CD4-positive, alpha-beta T cell (primary cell): Measurements from ENCODE around the gene ALDH1A2. TPM values are rescaled to one million over a fixed set of nuclear protein-coding genes. Genes with fewer than 3 reads are reported as not detected.

ENCODE experiments used
- ATAC-seq: fragments of 200-7000 bp; cut with Tn5 transposase; one replicate; pipeline ENCODE4 v1.10.0; 2022; ENCODE audit warnings: mild to moderate bottlenecking; ENCODE audit not compliant: poor library complexity
- CTCF ChIA-PET: fragments of 350-600 bp; sonication (Branson Sonifier 250); formaldehyde crosslinking; loops from one replicate; lab custom pipeline; 2021; ENCODE audit warnings: antibody characterized with exemption, inconsistent platforms; lab: Charles Lee
- POLR2A ChIA-PET: fragments of 350-600 bp; sonication (Branson Sonifier 250); formaldehyde crosslinking; loops from one replicate; lab custom pipeline; 2021; ENCODE audit warnings: antibody characterized with exemption, inconsistent platforms; lab: Charles Lee
- DNase-seq, 14 experiments: peaks; one replicate each; pipeline ENCODE4 v3.0.0-alpha.2; 2013 to 2020; ENCODE audit warnings: mixed read lengths in 2 of 14
- H3K27ac ChIP-seq, 2 donors: one replicate each; pipeline versions ENCODE4 v1.5.1 to v1.7.0; 2013; ENCODE audit warnings: low read length in 2 of 2, low read depth in 1 of 2, mild to moderate bottlenecking in 1 of 2
- H3K27me3 ChIP-seq, 2 experiments: 1 replicate in 1 of 2; 2 replicates in 1 of 2; pipeline versions ENCODE4 v1.6.1 to v1.7.0; 2013; ENCODE audit warnings: low read length in 2 of 2, control low read depth in 1 of 2, mild to moderate bottlenecking in 1 of 2, moderate library complexity in 1 of 2; ENCODE audit not compliant: insufficient read depth in 2 of 2, control insufficient read depth in 1 of 2
- H3K36me3 ChIP-seq: one replicate; pipeline ENCODE4 v1.6.1; 2013; ENCODE audit warnings: low read length, control low read depth; ENCODE audit not compliant: insufficient read depth
- H3K4me1 ChIP-seq: one replicate; pipeline ENCODE4 v1.6.1; 2013; ENCODE audit warnings: low read length, control low read depth; ENCODE audit not compliant: insufficient read depth
- H3K4me3 ChIP-seq: one replicate; pipeline ENCODE4 v1.5.1; 2013; ENCODE audit warnings: mild to moderate bottlenecking, low read length, moderate library complexity
- H3K9me3 ChIP-seq, 2 experiments: 1 replicate in 1 of 2; 2 replicates in 1 of 2; pipeline versions ENCODE4 v1.6.1 to v1.7.0; 2013; ENCODE audit warnings: low read length in 2 of 2, mild to moderate bottlenecking in 2 of 2, control low read depth in 1 of 2, moderate library complexity in 1 of 2; ENCODE audit not compliant: control insufficient read depth in 1 of 2, insufficient read depth in 1 of 2
- H3K27ac Mint-ChIP-seq: one replicate; pipeline ENCODE4 v1.8.0; 2020; ENCODE audit warnings: mixed read lengths
- H3K27me3 Mint-ChIP-seq: one replicate; pipeline ENCODE4 v1.8.0; 2021; ENCODE audit warnings: mixed read lengths
- H3K36me3 Mint-ChIP-seq: one replicate; pipeline ENCODE4 v1.8.0; 2021; ENCODE audit warnings: low read depth, mixed read lengths
- H3K4me1 Mint-ChIP-seq: one replicate; pipeline ENCODE4 v1.8.0; 2021; ENCODE audit warnings: low read depth, mixed read lengths
- H3K4me3 Mint-ChIP-seq: one replicate; pipeline ENCODE4 v1.8.0; 2020; ENCODE audit warnings: mild to moderate bottlenecking, mixed read lengths
- H3K9me3 Mint-ChIP-seq: one replicate; pipeline ENCODE4 v1.8.0; 2020; ENCODE audit warnings: mixed read lengths
- CTCF ChIP-seq: fragments of 200-600 bp; IDR thresholded peaks from one replicate; pipeline ENCODE4 v1.8.0; 2022; ENCODE audit warnings: antibody characterized with exemption, mild to moderate bottlenecking
- intact Hi-C, 2 experiments: fragments of 100-400 bp; cut with DNase I in 1 of 2; cut with micrococcal nuclease in 1 of 2; formaldehyde crosslinking; loops; one replicate each; pipeline versions ENCODE4 v1.15.1 to v1.9.0; 2023 to 2025; cut with DNase I, micrococcal nuclease
- total RNA-seq, 174 experiments: library from RNA in 2 of 174; stranded (reverse) in 2 of 174; gene quantifications; one replicate each; pipeline ENCODE4 v1.2.3 and lab custom pipeline; 2021 to 2026

ALDH1A2 gene
- total RNA-seq, 2 experiments from 2014 or later: not detected

- DNase-seq: no peak
- ATAC-seq: no peak
- H3K4me3 Mint-ChIP-seq: no peak overlapping the region
- H3K4me1 Mint-ChIP-seq: no peaks in the 10 kb centered on the region
- ChIA-PET POLR2A (no interaction called here), CTCF (no interaction called here)
- no peak overlapping the region for H3K27ac Mint-ChIP-seq
- Histone ChIP-seq H3K4me3 (no peak overlapping the region), H3K27ac (no peak overlapping the region), H3K27me3 (peaks cover 0 to under 1% of the 10 kb centered on the region in 2 experiments), H3K36me3 (no peaks in the 10 kb centered on the region), H3K4me1 (no peaks in the 10 kb centered on the region), H3K9me3 (peaks cover 0 to 4% of the 10 kb centered on the region in 2 experiments)
- H3K9me3 Mint-ChIP-seq: no peaks in the 10 kb centered on the region
- TF ChIP-seq CTCF: no peak
- peaks cover 12% of the 10 kb centered on the region for H3K27me3 Mint-ChIP-seq
- no peaks in the 10 kb centered on the region for H3K36me3 Mint-ChIP-seq
- intact Hi-C loops: no loop called here
Measured at GRCh38 chr15:58095415-58095814, 29.9 kb upstream of the ALDH1A2 start.

- ChIA-PET POLR2A (no interaction called here), CTCF (no interaction called here)
- no peaks in the 10 kb centered on the region for H3K4me1 Mint-ChIP-seq
- H3K9me3 ChIP-seq: no peaks in the 10 kb centered on the region
- H3K27me3 Mint-ChIP-seq: peaks cover 53% of the 10 kb centered on the region
- peaks cover 0 to 31% of the 10 kb centered on the region in 2 experiments for H3K27me3 ChIP-seq
- H3K4me1 ChIP-seq: no peaks in the 10 kb centered on the region
- H3K9me3 Mint-ChIP-seq: no peaks in the 10 kb centered on the region
- intact Hi-C loops: no loop called here
- H3K27ac Mint-ChIP-seq: no peak overlapping the region
- H3K36me3 ChIP-seq: no peaks in the 10 kb centered on the region
- no peak overlapping the region for H3K27ac ChIP-seq
- no peak overlapping the region for H3K4me3 Mint-ChIP-seq
- no peak for ATAC-seq
- no peak overlapping the region for H3K4me3 ChIP-seq
- peak in 1 of 14 experiments; percentile 4 for DNase-seq
- H3K36me3 Mint-ChIP-seq: no peaks in the 10 kb centered on the region
- no peak for TF ChIP-seq CTCF
Measured at GRCh38 chr15:58087871-58088270, 22.4 kb upstream of the ALDH1A2 start.

GRCh38 chr15:58086491-58086890 lies 21.0 kb upstream of the ALDH1A2 start:
- ChIA-PET CTCF (no interaction called here), POLR2A (no interaction called here)
- no peak for ATAC-seq
- intact Hi-C loops: no loop called here
- H3K4me3 Mint-ChIP-seq: no peak overlapping the region
- H3K27ac Mint-ChIP-seq: no peak overlapping the region
- Histone ChIP-seq H3K9me3 (no peaks in the 10 kb centered on the region), H3K4me1 (no peaks in the 10 kb centered on the region), H3K27me3 (peaks cover 0 to 31% of the 10 kb centered on the region in 2 experiments), H3K36me3 (no peaks in the 10 kb centered on the region), H3K27ac (no peak overlapping the region), H3K4me3 (no peak overlapping the region)
- H3K27me3 Mint-ChIP-seq: peaks cover 55% of the 10 kb centered on the region
- no peaks in the 10 kb centered on the region for H3K9me3 Mint-ChIP-seq
- no peak for DNase-seq
- no peak for TF ChIP-seq CTCF
- no peaks in the 10 kb centered on the region for H3K4me1 Mint-ChIP-seq
- no peaks in the 10 kb centered on the region for H3K36me3 Mint-ChIP-seq
